DMS 273 (cell line): ENCODE measurements around the gene CELF4.
"Not testable (repeated sequence)": the region's sequence is repeated elsewhere in the genome, so short reads cannot be mapped to it uniquely, and the experiment has no call there.

ENCODE experiments used
- DNase-seq: peaks from one replicate; lab custom pipeline; 2025; ENCODE audit not compliant: unreplicated experiment; lab: John Stamatoyannopoulos, UW

Gene CELF4

DNA sequence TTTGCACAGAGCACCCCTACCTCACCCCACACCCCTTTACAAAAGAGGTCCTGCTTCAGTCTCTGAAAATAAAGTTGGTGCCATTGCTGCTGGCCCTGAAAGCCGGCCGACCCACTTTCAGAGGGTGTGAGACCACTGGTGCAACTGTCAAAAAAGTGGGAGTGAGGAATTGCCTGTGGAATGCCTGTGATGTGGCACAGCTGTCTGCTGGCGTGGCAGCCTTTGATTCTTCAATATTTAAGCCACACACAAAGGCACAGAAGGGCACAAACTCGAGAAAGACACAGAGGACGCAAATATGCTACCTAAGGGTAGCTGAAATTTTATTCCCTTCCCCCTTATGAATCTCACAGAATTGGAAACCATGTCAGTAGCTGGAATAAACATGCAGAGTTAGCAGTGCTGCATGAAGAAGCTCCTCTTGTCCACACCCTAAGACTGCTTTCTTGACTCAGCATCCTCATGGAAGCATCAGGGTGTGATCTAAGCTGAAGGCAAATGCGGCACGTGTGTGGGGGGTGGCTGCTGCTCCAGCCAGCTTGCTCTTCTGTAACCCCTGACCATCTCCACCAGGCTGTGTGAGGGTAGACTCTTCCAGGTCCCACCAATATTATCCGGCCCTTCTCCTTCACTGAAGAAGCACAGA, 92.3 kb downstream of the CELF4 start:
- no peak for DNase-seq

DNA sequence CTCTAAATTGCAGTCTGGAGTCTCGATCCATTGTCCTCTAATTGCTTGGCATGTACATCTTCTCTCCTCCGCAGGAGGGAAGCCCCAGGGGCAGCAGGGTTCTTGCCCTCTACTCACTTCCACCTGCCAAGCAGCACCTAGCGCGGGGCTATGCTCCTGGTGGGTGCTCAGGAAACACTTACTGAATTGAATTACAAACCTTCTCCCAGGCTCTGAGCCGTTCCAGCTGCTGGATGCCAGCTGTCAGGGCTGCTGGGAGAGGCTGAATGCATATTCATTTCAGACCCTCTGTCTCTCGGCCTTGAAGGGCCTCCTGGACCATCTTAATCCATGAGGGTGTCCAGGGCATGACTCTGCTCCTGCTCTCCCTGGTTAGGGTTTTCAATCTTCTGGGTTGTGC, 94.0 kb downstream of the CELF4 start:
- peak; percentile 85 for DNase-seq

DNA sequence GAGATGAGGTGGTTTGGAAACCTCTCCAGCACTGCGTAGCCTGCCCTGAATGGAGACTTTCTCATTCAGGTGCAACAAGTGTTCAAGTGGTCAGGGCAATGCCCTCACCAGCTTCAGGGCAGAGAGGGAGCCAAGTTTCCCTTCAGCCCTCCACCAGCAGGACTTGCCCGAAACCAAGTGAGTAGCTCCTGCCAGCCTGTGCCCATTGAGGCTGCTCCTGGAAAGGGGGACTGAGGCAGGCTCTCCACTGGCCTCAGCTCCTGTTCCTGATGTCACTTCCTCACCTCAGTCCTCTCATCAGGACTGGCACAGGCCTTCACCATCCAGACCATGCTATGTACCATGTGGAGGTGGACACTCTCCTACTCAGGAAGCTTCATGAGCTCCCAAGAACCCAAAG, 94.6 kb downstream of the CELF4 start:
- DNase-seq: no peak

DNA sequence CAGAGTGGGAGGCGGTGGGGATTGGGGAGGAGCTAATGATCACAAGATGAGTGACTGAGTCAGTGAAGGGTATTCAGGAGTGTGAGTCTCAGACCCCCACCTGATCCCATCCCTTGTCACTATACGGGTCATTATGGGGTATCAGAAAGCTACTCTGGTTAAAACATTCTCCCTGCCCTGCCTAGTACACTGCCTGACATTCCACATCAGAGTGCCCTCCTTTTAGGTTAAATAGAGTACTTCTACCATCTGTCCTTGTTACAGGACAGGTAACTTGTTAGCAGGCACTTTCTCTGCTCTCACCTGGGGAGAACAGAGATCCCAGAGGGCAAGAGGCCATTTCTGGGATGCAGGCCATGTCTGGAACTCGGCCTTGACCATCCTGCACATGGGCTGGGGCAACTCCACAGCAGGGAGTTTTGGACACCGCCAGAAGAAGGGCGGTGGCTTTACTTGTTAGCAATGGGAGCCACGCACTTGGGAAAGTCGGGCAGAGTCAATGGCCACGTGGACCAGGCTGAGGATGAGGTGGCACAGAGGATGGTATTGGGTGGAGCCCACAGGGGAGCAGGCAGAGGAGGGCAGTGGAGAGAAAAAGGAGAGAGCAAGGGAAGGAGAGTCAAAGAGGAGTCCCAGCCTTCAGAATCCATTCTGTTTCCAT, 98.5 kb downstream of the CELF4 start:
- no peak for DNase-seq

GRCh38 chr18:37465958-37466357, 99.6 kb downstream of the CELF4 start:
- no peak for DNase-seq

DNA sequence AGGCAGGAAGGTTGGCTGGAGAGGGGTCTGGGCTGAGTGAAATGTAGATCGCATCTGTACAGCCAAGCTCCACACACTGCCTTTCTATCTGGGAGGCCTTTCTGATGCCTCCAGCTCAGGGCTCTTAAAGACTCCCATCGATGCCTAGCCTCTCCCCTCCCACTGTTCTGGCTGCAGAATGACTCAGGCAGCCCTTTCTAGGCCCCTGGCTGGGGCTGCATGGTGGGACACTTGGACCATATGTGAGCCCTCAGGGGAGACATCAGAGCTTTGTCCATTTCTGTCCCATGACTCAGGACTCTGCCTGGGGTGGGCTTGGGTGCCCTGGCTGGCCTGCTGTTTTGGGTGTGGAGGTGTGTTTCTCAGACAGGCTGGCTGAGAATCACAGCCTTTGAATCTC, 101.3 kb downstream of the CELF4 start:
- DNase-seq: no peak

DNA sequence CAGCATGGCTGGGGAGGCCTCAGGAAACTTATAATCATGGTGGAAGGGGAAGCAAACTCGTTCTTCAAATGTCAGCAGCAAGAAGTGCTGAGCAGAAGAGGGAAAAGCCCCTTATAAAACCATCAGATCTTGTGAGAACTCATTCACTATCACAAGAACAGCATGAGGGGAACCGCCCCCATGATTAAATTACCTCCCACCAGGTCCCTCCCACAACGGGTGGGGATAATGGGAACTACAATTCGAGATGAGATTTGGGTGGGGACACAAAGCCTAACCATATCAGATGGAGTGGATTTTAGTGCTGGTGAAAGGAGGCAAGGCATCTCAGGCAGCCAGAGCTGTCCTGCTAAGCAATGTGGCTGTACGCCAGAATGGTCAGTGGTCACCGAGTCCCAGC, 104.3 kb downstream of the CELF4 start:
- not testable (repeated sequence) for DNase-seq

DNA sequence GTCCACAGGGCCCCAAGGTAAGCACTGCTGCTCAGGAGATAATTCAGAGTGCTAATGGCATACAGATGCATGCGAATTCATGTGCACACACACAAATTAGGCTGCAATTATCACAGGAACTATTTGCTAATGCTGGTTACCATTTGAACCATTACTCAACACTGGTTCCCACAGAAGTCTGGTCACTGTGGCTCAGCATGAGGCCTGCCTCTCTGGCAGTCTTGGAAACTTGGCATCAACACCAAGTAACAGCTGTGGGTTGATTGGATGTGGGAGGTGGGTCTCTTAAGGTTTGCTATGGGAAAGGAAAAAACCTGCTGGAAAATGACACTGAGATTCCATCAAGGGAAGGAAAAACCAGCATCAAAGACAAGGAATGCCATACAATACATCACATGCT, 105.0 kb downstream of the CELF4 start:
- peak; percentile 84 for DNase-seq

GRCh38 chr18:37458697-37459096, 106.9 kb downstream of the CELF4 start:
- DNase-seq: no peak

DNA sequence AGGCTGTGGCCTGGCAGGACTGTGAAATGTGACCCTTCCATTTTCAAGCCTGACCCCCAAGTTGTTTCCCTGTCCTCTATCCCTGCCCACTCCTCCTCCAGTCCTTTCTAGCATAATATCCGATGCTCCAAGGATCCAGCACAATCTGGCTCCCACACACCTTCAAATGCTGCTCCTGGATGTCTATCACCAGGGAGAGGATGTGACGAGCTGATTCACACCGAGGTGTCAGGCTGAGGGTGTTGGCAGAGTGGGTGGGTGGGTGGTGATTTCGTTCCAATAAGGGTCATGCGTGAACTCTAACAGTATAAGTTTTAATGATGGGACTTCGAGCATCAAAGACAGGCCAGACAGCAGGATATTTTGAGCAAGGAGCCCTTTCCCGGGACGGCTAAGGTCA, 107.8 kb downstream of the CELF4 start:
- no peak for DNase-seq

DNA sequence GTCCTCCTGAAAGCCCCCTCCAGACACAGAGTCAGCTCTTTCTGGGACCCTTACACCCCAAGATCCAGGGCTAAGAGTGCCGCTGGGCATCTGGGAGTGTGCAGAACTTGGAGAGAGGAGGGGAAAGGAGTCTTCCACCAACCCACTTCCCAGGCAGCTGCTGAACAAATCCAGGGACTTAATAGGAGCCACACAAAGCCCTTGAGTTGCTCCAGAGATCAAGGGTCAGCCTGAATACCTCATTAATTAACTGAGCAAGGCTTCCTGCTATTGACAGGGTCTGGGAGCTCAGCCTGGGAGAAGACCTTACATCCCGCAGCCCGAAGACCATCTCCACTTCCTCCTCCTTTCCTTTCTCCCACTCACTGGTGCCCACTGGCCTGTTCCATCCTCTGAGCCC, 108.3 kb downstream of the CELF4 start:
- DNase-seq: no peak

DNA sequence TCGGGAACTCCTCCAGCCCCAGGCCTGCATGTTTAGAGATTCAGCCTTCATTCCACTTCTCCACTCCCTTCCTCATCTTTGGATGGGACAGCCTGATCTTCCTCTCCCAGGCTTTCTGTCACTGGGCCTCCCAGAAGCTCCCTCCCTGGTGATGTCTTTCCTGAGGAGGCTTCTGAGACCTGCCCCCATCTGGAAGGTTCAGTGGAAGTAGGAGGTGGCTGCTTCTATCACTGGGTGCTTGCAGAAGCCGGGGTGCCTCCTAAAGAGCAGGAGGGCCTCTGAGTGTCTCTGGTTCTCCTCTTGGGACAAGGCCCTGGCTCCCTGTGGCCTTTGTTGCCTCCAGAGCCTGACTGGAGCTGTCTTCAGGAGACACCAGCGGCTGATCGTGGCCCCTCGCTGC, 108.7 kb downstream of the CELF4 start:
- no peak for DNase-seq

GRCh38 chr18:37456395-37456794, 109.2 kb downstream of the CELF4 start:
- no peak for DNase-seq

DNA sequence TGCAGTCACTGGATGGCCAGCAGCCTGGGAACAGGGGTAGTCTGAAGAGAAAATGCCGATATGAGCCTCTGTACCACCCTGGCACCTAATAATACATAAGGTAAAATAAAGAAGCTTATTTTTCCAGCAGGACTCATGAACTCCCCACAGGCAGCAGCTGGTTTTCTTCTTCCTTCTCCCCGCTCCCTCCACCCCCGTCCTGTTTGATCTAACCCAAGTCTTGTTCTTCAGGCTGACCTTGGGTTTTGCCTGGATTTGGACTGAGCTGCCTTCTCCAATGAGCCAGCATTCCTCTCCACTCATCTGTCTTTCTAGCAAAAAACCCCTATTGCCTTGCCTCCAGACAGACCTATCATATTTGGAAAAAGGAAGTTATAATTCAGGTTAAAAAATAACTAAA, 111.8 kb downstream of the CELF4 start:
- DNase-seq: peak; percentile 3

GRCh38 chr18:37452682-37453385, 112.8 kb downstream of the CELF4 start:
- DNase-seq: peak; percentile 22

DNA sequence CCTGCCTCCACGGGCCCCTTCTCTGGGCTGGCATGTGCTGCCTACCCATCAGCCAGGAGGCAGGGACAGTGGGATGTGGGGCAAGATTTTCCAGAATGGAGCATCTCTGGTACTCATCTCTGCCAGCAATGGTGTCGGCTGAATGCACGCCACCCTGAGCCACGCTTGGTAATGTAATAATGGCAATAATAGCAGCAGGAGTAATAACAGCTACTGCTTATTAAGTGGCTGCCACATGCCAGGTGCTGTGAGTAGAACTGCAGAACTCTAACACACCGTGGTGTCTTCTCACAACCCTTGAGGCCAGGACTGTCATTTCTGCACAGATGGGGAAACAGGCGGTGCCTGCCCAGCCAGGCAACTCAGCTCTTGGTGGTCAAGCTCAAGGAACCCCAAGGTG, 113.6 kb downstream of the CELF4 start:
- peak; percentile 30 for DNase-seq

GRCh38 chr18:37451239-37451825, 114.3 kb downstream of the CELF4 start:
- DNase-seq: no peak

DNA sequence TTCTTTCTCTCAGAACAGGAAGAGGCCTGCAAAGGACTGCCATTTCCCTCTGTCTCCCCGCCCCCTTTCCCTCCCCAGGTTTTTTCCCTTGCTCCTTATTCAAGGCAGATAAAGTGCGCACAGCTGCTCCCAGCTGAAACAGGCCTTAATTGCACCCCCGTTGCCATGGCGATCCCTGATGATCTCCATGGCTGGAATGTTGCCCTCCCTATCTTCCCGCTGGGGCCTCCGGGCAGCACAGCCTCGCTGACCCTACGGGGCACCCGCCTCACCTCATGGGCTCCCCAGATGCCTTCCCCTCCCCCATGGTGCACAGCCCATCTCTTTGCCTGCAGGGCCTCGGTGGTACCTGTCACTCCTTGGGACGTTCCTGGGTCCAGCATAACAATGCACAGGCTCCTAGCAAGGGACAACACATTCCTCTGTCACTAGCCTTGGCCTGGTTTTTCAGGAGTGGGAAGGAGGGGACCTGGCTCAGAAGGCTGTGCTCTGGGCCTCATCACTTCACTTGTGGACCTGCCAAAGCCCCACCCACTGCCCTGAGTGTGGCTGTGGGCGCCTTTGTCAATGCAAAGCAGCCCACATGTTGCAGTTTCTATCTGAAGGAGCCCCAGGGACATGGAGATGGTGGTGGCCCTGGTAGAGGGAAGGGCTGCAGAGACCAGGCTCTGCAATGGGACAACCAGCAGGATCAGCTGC, 115.0 kb downstream of the CELF4 start:
- DNase-seq: peak; percentile 91

GRCh38 chr18:37449618-37450017, 116.0 kb downstream of the CELF4 start:
- no peak for DNase-seq

- no peak for DNase-seq
These were observed 116.7 kb downstream of the CELF4 start for GRCh38 chr18:37448946-37449345.
